CD14-positive monocyte (primary cell): ENCODE measurements around the gene DNAAF5. TPM values are rescaled to one million over a fixed set of nuclear protein-coding genes. Genes with fewer than 3 reads are reported as not detected.

Source experiments
- DNase-seq, 3 donors: peaks; one replicate each; pipeline ENCODE4 v3.0.0-alpha.2; 2011 to 2022
- H2AFZ ChIP-seq: 2 replicates; pipeline ENCODE4 v1.6.0; 2012; ENCODE audit warnings: mild to moderate bottlenecking, low read depth, low read length, inconsistent platforms; ENCODE audit not compliant: insufficient read depth, poor library complexity, severe bottlenecking
- H3K27ac ChIP-seq, 2 donors: 1 replicate in 1 of 2; 2 replicates in 1 of 2; pipeline ENCODE4 v1.5.1; 2012 to 2013; ENCODE audit warnings: low read length in 2 of 2, control low read depth in 1 of 2, inconsistent platforms in 1 of 2, low read depth in 1 of 2, mild to moderate bottlenecking in 1 of 2
- H3K27me3 ChIP-seq, 2 donors: one replicate each; pipeline versions ENCODE4 v1.6.0 to v1.6.1; 2011 to 2013; ENCODE audit warnings: low read length in 2 of 2; ENCODE audit not compliant: control insufficient read depth in 2 of 2, insufficient read depth in 2 of 2
- H3K36me3 ChIP-seq, 2 donors: replicated peaks in 1 of 2; 1 replicate in 1 of 2; 2 replicates in 1 of 2; pipeline versions ENCODE4 v1.5.1 to v1.6.1; 2012 to 2013; ENCODE audit warnings: low read length in 2 of 2, control low read depth in 1 of 2, inconsistent platforms in 1 of 2, mild to moderate bottlenecking in 1 of 2; ENCODE audit not compliant: insufficient read depth in 2 of 2, control insufficient read depth in 1 of 2
- H3K4me1 ChIP-seq, 2 donors: 1 replicate in 1 of 2; 2 replicates in 1 of 2; pipeline versions ENCODE4 v1.5.1 to v1.6.1; 2012 to 2013; ENCODE audit warnings: low read length in 2 of 2, control low read depth in 1 of 2, inconsistent platforms in 1 of 2, mild to moderate bottlenecking in 1 of 2, moderate library complexity in 1 of 2; ENCODE audit not compliant: insufficient read depth in 2 of 2, control insufficient read depth in 1 of 2
- H3K4me2 ChIP-seq: replicated peaks from 2 replicates; pipeline ENCODE3; 2012; ENCODE audit warnings: low read length, moderate library complexity, mild to moderate bottlenecking; ENCODE audit not compliant: poor library complexity, severe bottlenecking; ENCODE audit errors: extremely low read depth
- H3K4me3 ChIP-seq, 3 experiments: fragments of 200-600 bp in 1 of 3; sonication (generic) in 1 of 3; replicated peaks in 1 of 3; 1 replicate in 2 of 3; 2 replicates in 1 of 3; pipeline ENCODE4 v1.5.1; 2011 to 2013; ENCODE audit warnings: low read length in 3 of 3, mild to moderate bottlenecking in 3 of 3, control low read depth in 2 of 3, low read depth in 2 of 3, inconsistent platforms in 1 of 3, moderate library complexity in 1 of 3
- H3K79me2 ChIP-seq: 2 replicates; pipeline ENCODE4 v1.6.0; 2012; ENCODE audit warnings: mild to moderate bottlenecking, control low read depth, inconsistent platforms, low read length, moderate library complexity; ENCODE audit not compliant: insufficient read depth
- H3K9ac ChIP-seq: 2 replicates; pipeline ENCODE4 v1.6.0; 2017; ENCODE audit warnings: low read length, mild to moderate bottlenecking; ENCODE audit not compliant: insufficient read depth, poor library complexity, severe bottlenecking
- H3K9me3 ChIP-seq, 2 donors: replicated peaks in 1 of 2; 1 replicate in 1 of 2; 2 replicates in 1 of 2; pipeline versions ENCODE4 v1.5.1 to v1.6.1; 2012 to 2013; ENCODE audit warnings: low read length in 2 of 2, control low read depth in 1 of 2; ENCODE audit not compliant: control insufficient read depth in 1 of 2, insufficient read depth in 1 of 2
- H4K20me1 ChIP-seq: 2 replicates; pipeline ENCODE4 v1.6.0; 2012; ENCODE audit warnings: mild to moderate bottlenecking, low read length, control low read depth, moderate library complexity; ENCODE audit not compliant: insufficient read depth
- H3K27ac Mint-ChIP-seq, 7 donors: one replicate each; pipeline ENCODE4 v1.8.0; 2020; ENCODE audit warnings: mild to moderate bottlenecking in 7 of 7, mixed read lengths in 7 of 7, moderate library complexity in 6 of 7, inconsistent platforms in 2 of 7
- H3K27me3 Mint-ChIP-seq, 3 donors: one replicate each; pipeline ENCODE4 v1.8.0; 2021 to 2022; ENCODE audit warnings: low read depth in 3 of 3, mild to moderate bottlenecking in 3 of 3, mixed read lengths in 3 of 3, moderate library complexity in 3 of 3, inconsistent platforms in 1 of 3
- H3K36me3 Mint-ChIP-seq, 2 donors: one replicate each; pipeline ENCODE4 v1.8.0; 2020; ENCODE audit warnings: mixed read lengths in 2 of 2, inconsistent platforms in 1 of 2, mild to moderate bottlenecking in 1 of 2
- H3K4me1 Mint-ChIP-seq: one replicate; pipeline ENCODE4 v1.8.0; 2020; ENCODE audit warnings: mild to moderate bottlenecking, mixed read lengths
- H3K4me3 Mint-ChIP-seq, 2 donors: one replicate each; pipeline ENCODE4 v1.8.0; 2020; ENCODE audit warnings: mild to moderate bottlenecking in 2 of 2, mixed read lengths in 2 of 2, moderate library complexity in 1 of 2
- H3K9me3 Mint-ChIP-seq, 7 donors: one replicate each; pipeline ENCODE4 v1.8.0; 2020 to 2022; ENCODE audit warnings: mixed read lengths in 7 of 7, mild to moderate bottlenecking in 6 of 7, moderate library complexity in 6 of 7, inconsistent platforms in 2 of 7
- CTCF ChIP-seq: fragments of 200-600 bp; IDR thresholded peaks from one replicate; pipeline ENCODE4 v1.8.0; 2022; ENCODE audit warnings: antibody characterized with exemption, mild to moderate bottlenecking
- WGBS: methylation state at CpG from one replicate; pipeline ENCODE4 v1.1.5; 2013; ENCODE audit warnings: missing lambda C conversion rate; ENCODE audit not compliant: insufficient coverage; 5-methylcytosine and 5-hydroxymethylcytosine counted together
- intact Hi-C, 2 donors: fragments of 100-400 bp; cut with micrococcal nuclease; formaldehyde crosslinking; loops; one replicate each; pipeline versions ENCODE4 v1.15.0 to v1.15.1; 2023
- polyA plus RNA-seq, 3 donors: library from polyadenylated mRNA; depleted of rRNA in 1 of 3; unstranded in 2 of 3; stranded (reverse) in 1 of 3; fragments of 300-500 nt in 2 of 3; fragments of >200 nt in 1 of 3; fragmentation: Illumina TruSeq in 2 of 3; gene quantifications; 1 replicate in 2 of 3; 2 replicates in 1 of 3; pipeline ENCODE4 v1.2.3, GENCODE V29; 2012 to 2021

Gene DNAAF5
- polyA plus RNA-seq, 3 donors, result 1.2 to 9.6 (median 2.0) TPM

GRCh38 chr7:749140-749551 lies 22.6 kb downstream of the DNAAF5 start:
- Histone ChIP-seq H3K9ac (no peak overlapping the region), H2AFZ (no peak overlapping the region), H3K27me3 (no peaks in the 10 kb centered on the region), H4K20me1 (no peaks in the 10 kb centered on the region), H3K27ac (no peak overlapping the region), H3K4me3 (no peak overlapping the region), H3K36me3 (peaks cover 2 to 28% of the 10 kb centered on the region in 2 donors), H3K4me2 (no peak overlapping the region), H3K79me2 (no peaks in the 10 kb centered on the region), H3K4me1 (no peaks in the 10 kb centered on the region), H3K9me3 (peaks cover 0 to 11% of the 10 kb centered on the region in 2 donors)
- intact Hi-C loops, result no loop called here
- TF ChIP-seq CTCF, result no peak
- H3K4me3 Mint-ChIP-seq, result no peak overlapping the region
- no peak for DNase-seq
- 98% methylated on average over 13 of the region's 14 CpGs for WGBS
- H3K36me3 Mint-ChIP-seq, result peaks cover 20 to 29% of the 10 kb centered on the region in 2 donors
- H3K4me1 Mint-ChIP-seq, result no peaks in the 10 kb centered on the region
- peaks cover 0 to 2% (median 0%) of the 10 kb centered on the region in 3 donors for H3K27me3 Mint-ChIP-seq
- H3K27ac Mint-ChIP-seq, result no peak overlapping the region
- peaks cover 2 to 8% (median 3%) of the 10 kb centered on the region in 7 donors for H3K9me3 Mint-ChIP-seq

GRCh38 chr7:750111-750905 lies 23.8 kb downstream of the DNAAF5 start:
- H3K27me3 Mint-ChIP-seq, result peaks cover 0 to under 1% (median 0%) of the 10 kb centered on the region in 3 donors
- Histone ChIP-seq H3K9me3 (peaks cover 0 to 9% of the 10 kb centered on the region in 2 donors), H3K36me3 (peaks cover 7 to 36% of the 10 kb centered on the region in 2 donors), H3K4me1 (no peaks in the 10 kb centered on the region), H3K4me3 (no peak overlapping the region), H3K79me2 (no peaks in the 10 kb centered on the region), H3K9ac (no peak overlapping the region), H2AFZ (no peak overlapping the region), H3K27ac (no peak overlapping the region), H3K27me3 (no peaks in the 10 kb centered on the region), H4K20me1 (no peaks in the 10 kb centered on the region), H3K4me2 (no peak overlapping the region)
- no peak overlapping the region for H3K27ac Mint-ChIP-seq
- H3K4me3 Mint-ChIP-seq, result no peak overlapping the region
- peaks cover 23 to 35% of the 10 kb centered on the region in 2 donors for H3K36me3 Mint-ChIP-seq
- peaks cover 0 to 8% (median 2%) of the 10 kb centered on the region in 7 donors for H3K9me3 Mint-ChIP-seq
- intact Hi-C loops, result no loop called here
- over 99% methylated on average over 22 of the region's 26 CpGs for WGBS
- DNase-seq, result no peak
- H3K4me1 Mint-ChIP-seq, result no peaks in the 10 kb centered on the region
- TF ChIP-seq CTCF, result no peak
